CMK (cell line): ENCODE measurements around the gene CCNL2.
"Not testable (repeated sequence)": the region's sequence is repeated elsewhere in the genome, so short reads cannot be mapped to it uniquely, and the experiment has no call there.

Source experiments
- DNase-seq: peaks from one replicate; pipeline ENCODE4 v3.0.0-alpha.2; 2010; ENCODE audit warnings: low read depth

CCNL2 gene

DNA sequence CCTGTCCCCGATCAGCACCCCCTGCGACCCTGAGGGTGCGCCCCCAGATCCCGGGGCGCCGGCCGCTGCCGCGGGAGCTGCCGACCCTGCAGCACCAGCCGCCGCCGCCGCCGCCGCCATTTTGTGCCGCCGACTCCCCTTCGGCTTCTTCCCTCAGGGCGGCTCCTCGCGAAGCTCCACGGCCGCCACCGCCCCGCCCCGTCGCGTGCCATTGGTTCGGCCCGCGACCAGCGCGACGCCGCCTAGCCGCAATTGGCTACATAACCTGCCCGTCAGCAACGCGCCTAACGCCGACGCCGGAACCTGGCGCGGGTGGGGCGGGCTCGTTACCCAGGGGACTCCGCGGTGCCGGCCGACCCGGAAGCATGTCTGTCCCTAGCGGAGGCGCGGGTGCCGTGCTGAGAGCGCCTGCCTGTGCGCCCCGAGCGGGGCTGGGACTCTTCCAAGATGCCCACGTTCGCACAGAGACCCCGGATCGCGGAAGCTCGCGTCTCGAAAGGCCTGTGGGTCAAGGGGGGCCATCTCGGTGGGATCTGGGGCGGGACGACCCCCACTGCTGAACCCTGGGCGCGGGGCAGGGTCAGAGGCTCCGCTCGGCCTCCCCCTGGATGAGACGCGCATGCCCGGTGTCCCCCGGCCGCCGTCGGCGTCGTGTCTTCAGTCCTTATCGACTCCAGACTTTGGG lies at the start of gene CCNL2:
Gene CCNL2, minus strand, starts transcription at position 149 of the 685 bp plus-strand sequence. Its CDS starts 29 bp downstream, at position 120.
- DNase-seq: peak; percentile 99

DNA sequence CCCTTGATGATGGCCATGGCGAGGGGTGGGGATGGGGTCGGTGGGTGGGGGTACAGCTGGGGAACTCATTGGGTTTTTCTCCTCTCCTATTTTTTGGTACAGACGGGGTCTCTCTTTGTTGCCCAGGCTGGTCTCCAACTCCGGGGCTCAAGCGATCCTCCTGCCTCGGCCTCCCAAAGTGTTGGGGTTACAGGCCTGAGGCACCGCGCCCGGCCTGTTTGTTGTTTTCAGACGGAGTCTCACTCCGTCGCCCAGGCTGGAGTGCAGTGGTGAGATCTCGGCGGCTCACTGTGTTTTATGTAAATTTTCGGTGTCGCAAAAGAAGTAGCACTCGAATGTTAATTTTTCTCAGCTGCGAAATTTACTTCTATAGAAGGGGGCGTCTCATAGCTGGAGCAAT lies 47.5 kb upstream of the CCNL2 start:
- DNase-seq: not testable (repeated sequence)

- no peak for DNase-seq
These were observed 43.1 kb upstream of the CCNL2 start for GRCh38 chr1:1442069-1442770.

GRCh38 chr1:1441002-1441888 lies 42.1 kb upstream of the CCNL2 start:
- DNase-seq: no peak

- DNase-seq: no peak
These were observed 41.3 kb upstream of the CCNL2 start for GRCh38 chr1:1440262-1441001.

DNA sequence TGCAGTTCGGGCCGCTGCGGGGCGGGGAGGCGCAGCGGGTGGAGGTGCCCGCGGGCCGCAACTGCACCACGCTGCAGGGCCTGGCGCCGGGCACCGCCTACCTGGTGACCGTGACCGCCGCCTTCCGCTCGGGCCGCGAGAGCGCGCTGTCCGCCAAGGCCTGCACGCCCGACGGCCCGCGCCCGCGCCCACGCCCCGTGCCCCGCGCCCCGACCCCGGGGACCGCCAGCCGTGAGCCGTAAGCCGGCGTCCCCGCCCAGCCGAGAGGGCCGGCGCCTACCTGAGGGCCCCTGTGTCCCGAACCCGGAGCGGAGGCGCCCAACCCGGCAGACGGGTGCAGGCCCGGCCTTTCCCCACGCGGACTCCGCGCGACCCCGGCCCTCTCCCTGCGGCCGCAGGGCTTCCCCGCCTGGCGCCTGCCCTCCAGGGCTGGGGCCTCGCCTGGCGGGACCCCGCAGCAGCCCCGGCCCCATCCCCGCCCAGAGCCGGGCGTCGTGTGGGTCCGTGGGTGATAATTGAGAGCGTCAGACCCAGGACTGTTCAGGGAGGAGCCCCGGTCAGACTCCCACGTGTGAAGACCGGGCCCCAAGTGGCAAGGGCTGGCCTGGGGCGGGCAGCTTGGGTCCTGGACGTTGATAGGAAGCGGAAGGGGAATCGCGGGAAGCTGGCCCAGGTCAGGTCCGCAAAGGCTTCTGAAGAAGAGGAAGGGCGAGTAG lies 40.6 kb upstream of the CCNL2 start:
- DNase-seq: no peak

GRCh38 chr1:1438531-1439381 lies 39.6 kb upstream of the CCNL2 start:
- peak; percentile 70 for DNase-seq

DNA sequence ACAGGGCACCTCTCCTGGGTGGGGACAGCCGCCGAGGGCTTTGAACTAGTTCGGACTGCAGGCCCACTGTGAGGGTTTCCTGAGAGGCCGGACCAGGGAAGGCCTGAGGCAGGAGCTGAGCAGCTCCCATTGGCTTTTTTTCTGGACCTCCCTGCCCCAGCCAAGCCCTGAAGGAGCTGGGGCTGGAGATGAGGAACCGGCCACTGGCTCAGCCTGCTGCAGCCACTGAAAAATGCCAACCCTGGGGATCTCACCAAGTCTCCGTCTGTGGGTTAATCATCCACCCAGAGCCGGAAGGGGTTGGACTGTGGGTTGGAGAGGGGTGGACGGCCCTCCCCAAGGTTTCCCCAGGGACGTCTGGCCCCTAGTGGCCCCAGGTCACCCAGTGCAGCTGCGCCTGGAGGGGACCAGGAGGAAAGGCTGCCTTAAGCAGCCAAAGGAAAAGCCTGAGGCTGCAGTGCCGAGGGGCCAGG lies 38.8 kb upstream of the CCNL2 start:
- DNase-seq: peak; percentile 95

- DNase-seq: no peak
These were observed 38.1 kb upstream of the CCNL2 start for GRCh38 chr1:1437033-1437903.

- DNase-seq: no peak
These were observed 37.5 kb upstream of the CCNL2 start for GRCh38 chr1:1436630-1437032.

DNA sequence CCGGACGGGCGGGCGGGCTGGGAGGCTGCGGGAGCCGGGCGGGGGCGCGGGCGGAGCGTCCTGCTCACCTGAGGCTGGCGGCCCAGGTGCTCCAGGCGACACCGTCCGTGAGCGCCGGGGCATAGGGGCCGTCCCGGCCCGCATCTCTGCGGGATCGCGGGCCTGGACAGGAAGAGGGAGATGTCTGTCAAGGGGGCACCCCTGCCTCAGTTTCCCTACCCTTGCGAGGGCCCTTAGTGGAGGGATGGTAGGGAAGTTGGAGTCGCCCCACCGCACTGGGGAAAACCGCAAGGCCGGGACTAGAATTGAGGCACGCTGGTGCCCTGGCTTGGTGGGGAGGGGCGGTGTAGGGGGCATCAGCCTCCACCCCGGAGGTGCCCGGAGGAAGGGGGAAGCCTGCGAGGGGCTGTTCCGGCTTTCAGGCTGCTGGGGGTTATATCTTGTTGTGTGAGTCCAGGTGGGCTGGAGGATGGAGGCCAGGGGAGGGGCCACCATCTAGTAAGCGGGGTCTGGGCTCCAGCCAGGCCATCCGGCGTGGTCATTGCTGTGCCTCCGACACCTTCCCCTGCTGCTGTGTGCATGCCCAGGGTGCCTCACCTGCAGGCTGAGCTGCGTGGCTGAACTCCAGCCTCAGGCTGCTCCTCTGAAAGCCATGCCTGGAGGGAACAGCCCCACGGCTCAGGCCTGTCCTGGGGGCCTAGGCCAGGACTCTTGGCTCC lies 36.9 kb upstream of the CCNL2 start:
- no peak for DNase-seq

- peak; percentile 76 for DNase-seq
These were observed 36.2 kb upstream of the CCNL2 start, which contains the start of gene VWA1 for GRCh38 chr1:1435106-1435903. VWA1 (plus strand) TSS chr1:1435690; CDS start chr1:1435749, 59 bp downstream.

DNA sequence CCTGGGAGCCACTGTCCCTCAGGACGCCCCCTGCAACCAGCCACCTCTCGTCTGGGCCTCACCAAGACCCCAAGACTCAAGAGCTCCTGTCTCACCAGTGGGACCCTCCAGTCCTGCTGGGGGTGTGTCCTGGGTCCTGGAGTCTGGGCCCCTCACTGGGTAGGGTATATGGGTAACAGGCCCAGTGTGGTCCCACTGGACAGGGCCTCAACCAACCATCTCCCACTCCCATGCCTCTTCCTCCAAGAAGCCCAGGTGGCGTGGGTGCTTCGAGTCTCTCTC lies 35.6 kb upstream of the CCNL2 start:
- DNase-seq: no peak

GRCh38 chr1:1434131-1434823 lies 35.1 kb upstream of the CCNL2 start:
- DNase-seq: no peak

- DNase-seq: no peak
These were observed 34.6 kb upstream of the CCNL2 start for GRCh38 chr1:1433804-1434130.

DNA sequence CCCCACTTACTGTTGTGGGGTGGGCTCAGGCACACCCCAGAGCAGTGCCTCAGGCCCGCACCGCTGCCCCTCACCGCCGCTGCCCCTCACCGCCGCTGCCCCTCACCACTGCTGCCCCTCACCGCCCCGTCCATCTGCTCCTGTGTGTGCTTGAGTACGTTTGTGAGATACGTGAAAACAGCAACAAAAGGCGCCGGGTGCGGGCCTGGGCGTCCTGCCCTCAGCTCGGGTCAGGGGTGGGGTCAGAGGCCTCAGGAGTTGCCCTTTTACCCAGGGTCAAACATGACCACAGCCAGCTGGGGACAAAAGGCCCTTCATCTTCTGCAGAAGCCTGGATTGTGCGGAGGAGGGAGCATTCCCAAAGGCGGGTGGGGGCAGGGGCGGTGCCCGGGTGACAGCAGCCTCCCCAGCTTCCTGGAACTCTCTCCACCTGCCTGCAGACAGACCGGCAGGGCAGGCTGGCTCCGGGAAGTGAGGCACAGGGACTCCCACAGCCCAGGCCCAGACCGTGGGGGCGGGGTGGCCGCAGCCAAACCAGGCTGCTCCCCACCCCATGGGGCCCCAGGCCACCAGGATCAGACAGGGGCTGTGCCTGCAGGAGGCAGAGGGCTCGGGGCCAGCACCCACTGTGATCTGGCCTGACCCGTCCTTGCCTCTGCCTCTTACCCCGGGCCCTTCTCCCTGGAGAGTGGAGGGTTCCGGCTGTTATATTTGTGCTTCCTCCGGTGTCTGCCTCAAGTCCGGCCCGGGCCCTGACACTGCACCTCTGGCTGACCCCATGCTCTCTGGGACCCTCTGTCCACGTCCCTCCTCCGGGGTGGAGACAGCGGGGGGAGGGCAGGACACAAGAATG lies 34.0 kb upstream of the CCNL2 start:
- peak; percentile 89 for DNase-seq
